ENCODE measurements around the gene SLC25A18. TPM values are rescaled to one million over a fixed set of nuclear protein-coding genes. Genes with fewer than 3 reads are reported as not detected.

The SLC25A18 gene
- total and polyA plus RNA-seq, 8 donors = 0.70 to 3.1 (median 1.8) TPM; not detected in 1

Other genes with a start within 250 kb of the SLC25A18 start
- gene CECR2, start 194.0 kb upstream of the SLC25A18 start, total RNA-seq = 1 to 10 TPM in 3 of 5 donors, under 1 TPM in 1, not detected in 1; 0.14 to 3.1 (median 1.3) TPM
- under 1 TPM; 0.13 to 0.44 (median 0.31) TPM for gene CECR2, start 194.0 kb upstream of the SLC25A18 start, polyA plus RNA-seq
- 100 to 1,000 TPM in 2 of 5 donors, 10 to 100 TPM in 3; 22.2 to 284 (median 58.7) TPM for gene ATP6V1E1, start 65.3 kb downstream of the SLC25A18 start, total RNA-seq
- gene ATP6V1E1, start 65.3 kb downstream of the SLC25A18 start, polyA plus RNA-seq = 100 to 1,000 TPM; 101 to 150 (median 133) TPM
- 10 to 100 TPM; 15.6 to 74.1 (median 57.6) TPM for gene BCL2L13, start 75.3 kb downstream of the SLC25A18 start, total RNA-seq
- gene BCL2L13, start 75.3 kb downstream of the SLC25A18 start, polyA plus RNA-seq = 10 to 100 TPM; 13.7 to 26.9 (median 26.1) TPM
- 10 to 100 TPM in 4 of 5 donors, 1 to 10 TPM in 1; 1.2 to 50.9 (median 24.0) TPM for gene BID, start 211.0 kb downstream of the SLC25A18 start, total RNA-seq
- gene BID, start 211.0 kb downstream of the SLC25A18 start, polyA plus RNA-seq = 10 to 100 TPM; 15.2 to 24.4 (median 15.3) TPM

Data from stomach (tissue), 8 donors.